ENCODE data around the gene GOPC. TPM values are rescaled to one million over a fixed set of nuclear protein-coding genes. Genes with fewer than 3 reads are reported as not detected.

Gene GOPC
- total and polyA plus RNA-seq, 2 of the 8 experiments (the other 6 are each of a cell fraction or from before 2014, with no cell fraction given) = 5.3 to 19.4 TPM

GRCh38 chr6:117642976-117643375 lies 40.7 kb upstream of the GOPC start:
- no peaks in the 10 kb centered on the region for H3K4me1 ChIP-seq (replicated peaks in 1 of 4; ENCODE audit: control insufficient read depth in 3 of 4, insufficient read depth in 4 of 4, low read length in 3 of 4)
- H2AFZ ChIP-seq (ENCODE audit: low read length) = no peak overlapping the region
- no peaks in the 10 kb centered on the region for H3K79me2 ChIP-seq (ENCODE audit: control insufficient read depth in 1 of 2, insufficient read depth in 2 of 2, low read length in 2 of 2)
- no peaks in the 10 kb centered on the region for H3K79me1 ChIP-seq (ENCODE audit: low read depth, low read length)
- H2AK5ac ChIP-seq (ENCODE audit: low read depth, low read length) = no peak overlapping the region
- ChIA-PET POLR2A (ENCODE audit: partially characterized antibody) (no interaction called here), CTCF (ENCODE audit: partially characterized antibody) (no interaction called here)
- DNase-seq (ENCODE audit: low read depth in 1 of 2, low spot score in 2 of 2) (no peak), FAIRE-seq (no peak)
- no peak overlapping the region for H3K4ac ChIP-seq (replicated peaks; ENCODE audit: insufficient read length, low read depth, low read length)
- TF ChIP-seq RAD21 (IDR thresholded peaks at IDR 0.05 in 1 of 2, conservative IDR thresholded peaks at IDR 0.05 in 1 of 2; ENCODE audit: low read depth in 2 of 2, low read length in 2 of 2) (no peak), NRF1 (IDR thresholded peaks at IDR 0.05; ENCODE audit: low read depth, low read length) (no peak), MAX (IDR thresholded peaks at IDR 0.05) (no peak), SAP30 (IDR thresholded peaks at IDR 0.05; ENCODE audit: insufficient read depth, insufficient replicate concordance, low read length) (no peak)
- no peak overlapping the region for H4K91ac ChIP-seq (replicated peaks; ENCODE audit: insufficient read length, low read length)
- no peak overlapping the region for H2BK20ac ChIP-seq (ENCODE audit: low read length)
- no peaks in the 10 kb centered on the region for H4K20me1 ChIP-seq (replicated peaks in 1 of 2; ENCODE audit: control insufficient read depth in 1 of 2, insufficient read depth in 2 of 2, low read length in 2 of 2)
- no peak overlapping the region for H2BK15ac ChIP-seq (ENCODE audit: low read length)
- H3K27ac ChIP-seq (ENCODE audit: low read depth, low read length) = no peak overlapping the region
- H2BK12ac ChIP-seq (ENCODE audit: low read depth, low read length) = no peak overlapping the region
- H3K4me2 ChIP-seq (ENCODE audit: insufficient read depth in 1 of 2, low read depth in 2 of 2, low read length in 2 of 2) = no peak overlapping the region
- H3K27me3 ChIP-seq (replicated peaks in 1 of 4; ENCODE audit: control insufficient read depth in 3 of 4, extremely low read depth in 1 of 4, insufficient read depth in 3 of 4, low read length in 3 of 4) = no peaks in the 10 kb centered on the region
- H3K4me3 ChIP-seq (ENCODE audit: extremely low read depth in 1 of 4, insufficient read depth in 2 of 4, low read depth in 3 of 4, low read length in 4 of 4) = no peak overlapping the region
- H3K18ac ChIP-seq (ENCODE audit: extremely low read depth, low read length) = no peak overlapping the region
- no peak overlapping the region for H3K56ac ChIP-seq (replicated peaks; ENCODE audit: insufficient read length, low read depth, low read length)
- H3K9me3 ChIP-seq (ENCODE audit: insufficient read depth in 2 of 2, low read depth in 1 of 2, low read length in 1 of 2) = peaks cover 4 to 5% of the 10 kb centered on the region in 2 experiments; a peak in 2 of 4 replicates
- WGBS, 2 experiments (ENCODE audit: extremely low coverage in 1 of 2, insufficient coverage in 1 of 2, insufficient read length in 1 of 2, insufficient replicate concordance in 2 of 2, low coverage in 1 of 2, low lambda C conversion rate in 2 of 2, missing lambda C conversion rate in 1 of 2) = 92% methylated on average over 2 of the region's 2 CpGs; no CpG with 5 or more reads in 1 of the 2 experiments
- no peaks in the 10 kb centered on the region for H3K23me2 ChIP-seq (ENCODE audit: low read depth, low read length)
- H3K36me3 ChIP-seq (ENCODE audit: control insufficient read depth in 2 of 4, insufficient read depth in 4 of 4, low read length in 3 of 4) = peaks cover 0 to 1% (median 0%) of the 10 kb centered on the region in 4 experiments; a peak in 3 of 8 replicates
- H3K9ac ChIP-seq (replicated peaks in 1 of 4; ENCODE audit: extremely low read depth in 1 of 4, low read depth in 3 of 4, low read length in 3 of 4) = no peak overlapping the region
- H2BK120ac ChIP-seq (replicated peaks; ENCODE audit: low read depth, low read length) = no peak overlapping the region
- H3K14ac ChIP-seq (ENCODE audit: insufficient read length) = no peak overlapping the region
- no peak overlapping the region for H4K8ac ChIP-seq (ENCODE audit: extremely low read depth, insufficient read depth, low read length)
- H2BK5ac ChIP-seq (ENCODE audit: low read depth, low read length) = no peak overlapping the region
- H3K23ac ChIP-seq (ENCODE audit: insufficient read length) = no peak overlapping the region
- no peak overlapping the region for H4K5ac ChIP-seq (ENCODE audit: insufficient read length, low read depth, low read length)
